Right lobe of liver (tissue), 4 donors: ENCODE results near the gene AQP3.

Experiments used
- POLR2A ChIP-seq: fragments of 450-650 bp; IDR thresholded peaks from one replicate; pipeline ENCODE4 v1.6.1; 2017; ENCODE audit warnings: antibody characterized with exemption, mild to moderate bottlenecking
- TF ChIP-seq, protein P1 (sequence below), 4 donors: fragments of 200-600 bp in 3 of 4; fragments of 450-650 bp in 1 of 4; IDR thresholded peaks; one replicate each; pipeline versions ENCODE4 v1.5.1 to v1.8.0; 2016 to 2022; ENCODE audit warnings: antibody characterized with exemption in 4 of 4, mild to moderate bottlenecking in 2 of 4
- donor health status: DM: no; HTN: no; CAD: no.
- donor health status: DM: no; HTN: no; CAD: no.
- donor health status: DM: no; HTN: yes; CAD: no.

- TF ChIP-seq, protein P1, sequence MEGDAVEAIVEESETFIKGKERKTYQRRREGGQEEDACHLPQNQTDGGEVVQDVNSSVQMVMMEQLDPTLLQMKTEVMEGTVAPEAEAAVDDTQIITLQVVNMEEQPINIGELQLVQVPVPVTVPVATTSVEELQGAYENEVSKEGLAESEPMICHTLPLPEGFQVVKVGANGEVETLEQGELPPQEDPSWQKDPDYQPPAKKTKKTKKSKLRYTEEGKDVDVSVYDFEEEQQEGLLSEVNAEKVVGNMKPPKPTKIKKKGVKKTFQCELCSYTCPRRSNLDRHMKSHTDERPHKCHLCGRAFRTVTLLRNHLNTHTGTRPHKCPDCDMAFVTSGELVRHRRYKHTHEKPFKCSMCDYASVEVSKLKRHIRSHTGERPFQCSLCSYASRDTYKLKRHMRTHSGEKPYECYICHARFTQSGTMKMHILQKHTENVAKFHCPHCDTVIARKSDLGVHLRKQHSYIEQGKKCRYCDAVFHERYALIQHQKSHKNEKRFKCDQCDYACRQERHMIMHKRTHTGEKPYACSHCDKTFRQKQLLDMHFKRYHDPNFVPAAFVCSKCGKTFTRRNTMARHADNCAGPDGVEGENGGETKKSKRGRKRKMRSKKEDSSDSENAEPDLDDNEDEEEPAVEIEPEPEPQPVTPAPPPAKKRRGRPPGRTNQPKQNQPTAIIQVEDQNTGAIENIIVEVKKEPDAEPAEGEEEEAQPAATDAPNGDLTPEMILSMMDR (IDR thresholded peaks at IDR 0.05) = no peak
- TF ChIP-seq POLR2A = no peak
Observed at GRCh38 chr9:33440609-33441008, 6.8 kb downstream of the AQP3 start.
